Transverse colon (tissue), 4 donors: ENCODE results near the gene TALDO1. TPM values are rescaled to one million over a fixed set of nuclear protein-coding genes. Genes with fewer than 3 reads are reported as not detected.

Experiments used
- DNase-seq: peaks from one replicate; pipeline ENCODE4 v3.0.0-alpha.2; 2019
- H3K27ac ChIP-seq, 4 donors: fragments of 200-600 bp; sonication (generic); 2 replicates each; pipeline ENCODE4 v1.5.1; 2016 to 2018; ENCODE audit warnings: inconsistent platforms in 4 of 4
- H3K27me3 ChIP-seq: fragments of 200-600 bp; sonication (generic); 2 replicates; pipeline ENCODE4 v1.5.1; 2017; ENCODE audit warnings: inconsistent platforms
- H3K36me3 ChIP-seq, 4 donors: fragments of 200-600 bp; sonication (generic); 2 replicates each; pipeline ENCODE4 v1.5.1; 2017 to 2019; ENCODE audit warnings: inconsistent platforms in 4 of 4
- H3K4me1 ChIP-seq, 4 donors: fragments of 200-600 bp; sonication (generic); 2 replicates each; pipeline ENCODE4 v1.5.1; 2017 to 2020; ENCODE audit warnings: inconsistent platforms in 4 of 4
- H3K4me3 ChIP-seq, 4 donors: fragments of 200-600 bp; sonication (generic); 1 replicate in 1 of 4; 2 replicates in 3 of 4; pipeline versions ENCODE4 v1.5.1 to v1.6.1; 2017 to 2019; ENCODE audit warnings: inconsistent platforms in 4 of 4
- H3K9me3 ChIP-seq, 2 donors: fragments of 200-600 bp; sonication (generic); 2 replicates each; pipeline ENCODE4 v1.5.1; 2017 to 2019; ENCODE audit warnings: inconsistent platforms in 2 of 2
- CTCF ChIP-seq, 5 experiments: fragments of 200-600 bp in 3 of 5; fragments of 450-650 bp in 2 of 5; sonication (generic) in 3 of 5; IDR thresholded peaks; 1 replicate in 2 of 5; 2 replicates in 3 of 5; pipeline ENCODE4 v1.5.1; 2016 to 2017; ENCODE audit warnings: antibody characterized with exemption in 5 of 5, inconsistent platforms in 3 of 5, mild to moderate bottlenecking in 2 of 5, moderate library complexity in 1 of 5
- EP300 ChIP-seq: sonication (generic); formaldehyde crosslinking; IDR thresholded peaks from one replicate; pipeline ENCODE4 v1.6.1; 2017; ENCODE audit warnings: antibody characterized with exemption, low read depth
- POLR2A ChIP-seq: fragments of 450-650 bp; IDR thresholded peaks from one replicate; pipeline ENCODE4 v1.6.1; 2016; ENCODE audit warnings: antibody characterized with exemption, mild to moderate bottlenecking, moderate library complexity
- POLR2AphosphoS5 ChIP-seq, 3 donors: sonication (generic); formaldehyde crosslinking; IDR thresholded peaks; one replicate each; pipeline ENCODE4 v1.6.1; 2016; ENCODE audit warnings: antibody characterized with exemption in 3 of 3
- WGBS, 2 donors: methylation state at CpG; one replicate each; pipeline ENCODE4 v1.1.5; 2018; ENCODE audit warnings: low coverage in 1 of 2; 5-methylcytosine and 5-hydroxymethylcytosine counted together
- in situ Hi-C, 4 donors: fragments of 200-750 bp; cut with MboI; loops; one replicate each; pipeline versions ENCODE4 v1.15.0 to v1.15.1; 2017; ENCODE audit warnings: low sequenced_read_pairs in 3 of 4, low pct_ligation_motif_present in 1 of 4, low pct_unique_long_range_greater_than_20kb in 1 of 4
- intact Hi-C: fragments of 100-400 bp; cut with DNase I; formaldehyde crosslinking; loops from one replicate; pipeline ENCODE4 v1.15.1; 2023; ENCODE audit warnings: low total_unique reads
- total RNA-seq, 4 donors: library from RNA; depleted of rRNA; stranded (reverse); fragments of >200 nt; gene quantifications; one replicate each; pipeline ENCODE4 v1.1.0, GENCODE V29; 2016

The TALDO1 gene
- total RNA-seq, 4 donors from 2014 or later, result 124 to 164 (median 141) TPM

- Histone ChIP-seq H3K9me3 (no peaks in the 10 kb centered on the region), H3K4me1 (peaks cover 3 to 12% (median 11%) of the 10 kb centered on the region in 4 donors), H3K27ac (peak overlapping the region; percentile 12 to 49 (median 17)), H3K27me3 (peaks cover 7% of the 10 kb centered on the region), H3K4me3 (no peak overlapping the region), H3K36me3 (no peaks in the 10 kb centered on the region)
- in situ Hi-C loops, result no loop called here
- DNase-seq, result peak; percentile 82
- intact Hi-C loops, result no loop called here
- peak in 2 of 3 donors; percentile 26 to 37 for TF ChIP-seq POLR2AphosphoS5 (IDR thresholded peaks at IDR 0.05)
- peak; percentile 61 to 80 (median 68) for TF ChIP-seq CTCF (IDR thresholded peaks at IDR 0.05)
- TF ChIP-seq POLR2A, result no peak
- WGBS, 2 donors, result 36% methylated on average over 22 of the region's 24 CpGs; no CpG with 5 or more reads in 1 of the 2 donors
Measured at GRCh38 chr11:783581-784015, 36.3 kb downstream of the TALDO1 start.

GRCh38 chr11:786235-787083 lies 39.2 kb downstream of the TALDO1 start:
- intact Hi-C loops, result no loop called here
- in situ Hi-C loops, result no loop called here

GRCh38 chr11:787084-787675 lies 39.9 kb downstream of the TALDO1 start:
- Histone ChIP-seq H3K4me3 (no peak overlapping the region), H3K36me3 (no peaks in the 10 kb centered on the region), H3K4me1 (peaks cover 0 to 19% (median 11%) of the 10 kb centered on the region in 4 donors), H3K27ac (no peak overlapping the region), H3K27me3 (peaks cover 25% of the 10 kb centered on the region), H3K9me3 (no peaks in the 10 kb centered on the region)
- intact Hi-C loops, result no loop called here
- WGBS, 2 donors, result 86% methylated on average over 21 of the region's 24 CpGs; no CpG with 5 or more reads in 1 of the 2 donors
- no peak for DNase-seq
- no peak for TF ChIP-seq EP300
- no peak for TF ChIP-seq POLR2A
- TF ChIP-seq CTCF (IDR thresholded peaks at IDR 0.05), result no peak
- no peak for TF ChIP-seq POLR2AphosphoS5 (IDR thresholded peaks at IDR 0.05)
- in situ Hi-C loops, result no loop called here

More at GRCh38 chr11:786235-787083, 39.2 kb downstream of the TALDO1 start:
- 81% methylated on average over 22 of the region's 24 CpGs; no CpG with 5 or more reads in 1 of the 2 donors for WGBS, 2 donors
- Histone ChIP-seq H3K4me1 (peaks cover 0 to 19% (median 11%) of the 10 kb centered on the region in 4 donors), H3K36me3 (no peaks in the 10 kb centered on the region), H3K27me3 (peaks cover 25% of the 10 kb centered on the region), H3K27ac (no peak overlapping the region), H3K9me3 (no peaks in the 10 kb centered on the region), H3K4me3 (no peak overlapping the region)
- DNase-seq, result no peak
- TF ChIP-seq CTCF (IDR thresholded peaks at IDR 0.05) (no peak), POLR2AphosphoS5 (IDR thresholded peaks at IDR 0.05) (no peak), POLR2A (no peak), EP300 (no peak)

- Histone ChIP-seq H3K27ac (no peak overlapping the region), H3K36me3 (no peaks in the 10 kb centered on the region), H3K9me3 (no peaks in the 10 kb centered on the region), H3K4me1 (peaks cover 0 to 13% (median 7%) of the 10 kb centered on the region in 4 donors), H3K27me3 (peaks cover 25% of the 10 kb centered on the region), H3K4me3 (no peak overlapping the region)
- intact Hi-C loops, result no loop called here
- no peak for DNase-seq
- 41% methylated on average over 19 of the region's 28 CpGs; no CpG with 5 or more reads in 1 of the 2 donors for WGBS, 2 donors
- TF ChIP-seq POLR2AphosphoS5 (IDR thresholded peaks at IDR 0.05), result no peak
- TF ChIP-seq EP300, result no peak
- no peak for TF ChIP-seq CTCF (IDR thresholded peaks at IDR 0.05)
- TF ChIP-seq POLR2A, result no peak
- in situ Hi-C loops, result no loop called here
Measured at GRCh38 chr11:788009-788640, 40.9 kb downstream of the TALDO1 start.
